Measurements from ENCODE around the gene POMT1. TPM values are rescaled to one million over a fixed set of nuclear protein-coding genes. Genes with fewer than 3 reads are reported as not detected.

POMT1 gene
- total RNA-seq, 2 donors from 2014 or later = 47.3 to 52.1 TPM

GRCh38 chr9:131516100-131516499 is 13.4 kb downstream of the POMT1 start:
- Mint-ChIP-seq H3K4me3 (no peak overlapping the region), H3K4me1 (ENCODE audit: low read depth) (no peaks in the 10 kb centered on the region), H3K27me3 (ENCODE audit: low read depth) (no peaks in the 10 kb centered on the region), H3K36me3 (ENCODE audit: insufficient read depth in 2 of 2) (peaks cover 5 to 17% of the 10 kb centered on the region in 2 donors), H3K9me3 (no peaks in the 10 kb centered on the region), H3K27ac (no peak overlapping the region)
- no peak for ATAC-seq (replicated peaks in 1 of 2)
- no peak for DNase-seq

DNA sequence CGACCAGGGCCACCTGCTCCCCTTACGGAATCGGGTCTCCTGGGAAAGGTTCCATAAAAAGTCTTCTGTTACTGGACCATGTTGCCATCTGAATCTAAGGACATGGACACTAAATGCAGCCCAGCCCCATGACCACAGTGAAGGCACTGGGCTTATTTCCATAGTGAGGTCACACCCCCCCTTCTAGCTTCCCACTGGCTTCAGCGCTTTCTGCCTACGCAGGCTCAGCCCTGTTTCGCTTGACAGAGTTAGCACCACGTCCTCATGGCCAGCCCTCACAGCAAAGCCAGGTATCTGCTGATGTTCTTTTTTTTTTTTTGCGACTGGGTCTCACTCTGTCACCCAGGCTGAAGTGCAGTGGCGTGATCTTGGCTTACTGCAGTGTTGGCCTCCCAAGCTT is 14.2 kb downstream of the POMT1 start:
- Mint-ChIP-seq H3K9me3 (no peaks in the 10 kb centered on the region), H3K4me1 (ENCODE audit: low read depth) (no peaks in the 10 kb centered on the region), H3K27me3 (ENCODE audit: low read depth) (no peaks in the 10 kb centered on the region), H3K27ac (no peak overlapping the region), H3K36me3 (ENCODE audit: insufficient read depth in 2 of 2) (peaks cover 5 to 17% of the 10 kb centered on the region in 2 donors), H3K4me3 (no peak overlapping the region)
- ATAC-seq (replicated peaks in 1 of 2) (no peak), DNase-seq (no peak)

DNA sequence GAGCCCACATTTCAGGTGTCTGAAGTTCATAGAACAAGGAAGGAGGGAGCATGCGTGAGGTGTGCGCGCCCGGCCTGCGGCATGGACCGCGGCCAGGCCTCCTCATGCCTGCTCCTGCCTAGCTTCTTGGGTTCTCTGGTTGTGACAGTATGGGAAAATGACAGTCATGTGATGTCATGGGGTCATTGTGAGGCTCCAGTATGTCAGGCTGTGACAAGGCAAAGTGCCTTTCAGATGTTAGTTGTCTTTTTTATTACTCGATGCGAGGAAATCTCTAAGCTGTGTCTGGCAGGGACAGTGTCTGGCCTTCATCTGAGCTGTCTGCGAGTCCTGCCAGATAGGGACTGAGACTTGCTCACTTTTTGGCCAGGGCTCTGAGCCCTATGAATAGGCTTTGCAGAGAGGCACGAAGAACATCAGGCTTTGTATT is 15.1 kb downstream of the POMT1 start:
- peaks cover 5 to 12% of the 10 kb centered on the region in 2 donors for H3K36me3 Mint-ChIP-seq (ENCODE audit: insufficient read depth in 2 of 2)
- H3K9me3 Mint-ChIP-seq = no peaks in the 10 kb centered on the region

GRCh38 chr9:131518553-131518952 is 15.8 kb downstream of the POMT1 start:
- no peaks in the 10 kb centered on the region for H3K27me3 Mint-ChIP-seq (ENCODE audit: low read depth)
- no peaks in the 10 kb centered on the region for H3K4me1 Mint-ChIP-seq (ENCODE audit: low read depth)
- H3K4me3 Mint-ChIP-seq = no peak overlapping the region
- H3K9me3 Mint-ChIP-seq = no peaks in the 10 kb centered on the region
- H3K36me3 Mint-ChIP-seq (ENCODE audit: insufficient read depth in 2 of 2) = peaks cover 5 to 12% of the 10 kb centered on the region in 2 donors
- ATAC-seq (replicated peaks in 1 of 2) = no peak
- no peak for DNase-seq
- no peak overlapping the region for H3K27ac Mint-ChIP-seq

More for the DNA sequence above, 15.1 kb downstream of the POMT1 start:
- DNase-seq (no peak), ATAC-seq (replicated peaks in 1 of 2) (no peak)
- no peaks in the 10 kb centered on the region for H3K4me1 Mint-ChIP-seq (ENCODE audit: low read depth)
- H3K27me3 Mint-ChIP-seq (ENCODE audit: low read depth) = no peaks in the 10 kb centered on the region
- H3K27ac Mint-ChIP-seq = no peak overlapping the region
- no peak overlapping the region for H3K4me3 Mint-ChIP-seq

- no peak for ATAC-seq (replicated peaks in 1 of 2)
- no peak overlapping the region for H3K27ac Mint-ChIP-seq
- H3K9me3 Mint-ChIP-seq = no peaks in the 10 kb centered on the region
These were observed 17.8 kb downstream of the POMT1 start for GRCh38 chr9:131520503-131520902.

DNA sequence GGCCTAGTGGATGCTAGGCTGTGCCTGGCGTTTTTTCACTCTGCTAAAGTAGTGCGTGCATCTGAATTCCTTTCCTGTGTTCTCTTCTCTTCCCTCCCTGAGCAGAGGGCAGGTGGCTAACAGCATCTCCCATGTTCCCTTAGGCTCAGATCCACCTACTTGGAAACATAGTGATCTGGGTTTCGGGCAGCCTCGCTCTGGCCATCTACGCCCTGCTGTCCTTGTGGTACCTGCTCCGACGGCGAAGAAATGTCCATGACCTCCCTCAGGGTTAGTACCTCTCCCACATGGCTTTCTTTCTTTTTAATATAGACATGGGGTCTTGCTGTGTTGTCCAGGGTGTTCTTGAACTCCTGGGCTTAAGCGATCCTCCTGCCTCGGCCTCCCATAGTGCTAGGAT is 18.5 kb downstream of the POMT1 start:
- Mint-ChIP-seq H3K4me3 (no peak overlapping the region), H3K36me3 (ENCODE audit: insufficient read depth in 2 of 2) (peaks cover 3 to 11% of the 10 kb centered on the region in 2 donors), H3K9me3 (no peaks in the 10 kb centered on the region), H3K27ac (peak overlapping the region; percentile 28), H3K4me1 (ENCODE audit: low read depth) (peaks cover 6% of the 10 kb centered on the region), H3K27me3 (ENCODE audit: low read depth) (no peaks in the 10 kb centered on the region)
- DNase-seq (no peak), ATAC-seq (replicated peaks in 1 of 2) (no peak)

More at GRCh38 chr9:131520503-131520902, 17.8 kb downstream of the POMT1 start:
- no peak for DNase-seq
- Mint-ChIP-seq H3K4me3 (no peak overlapping the region), H3K4me1 (ENCODE audit: low read depth) (peaks cover 6% of the 10 kb centered on the region), H3K27me3 (ENCODE audit: low read depth) (no peaks in the 10 kb centered on the region), H3K36me3 (ENCODE audit: insufficient read depth in 2 of 2) (peaks cover 3 to 11% of the 10 kb centered on the region in 2 donors)

DNA sequence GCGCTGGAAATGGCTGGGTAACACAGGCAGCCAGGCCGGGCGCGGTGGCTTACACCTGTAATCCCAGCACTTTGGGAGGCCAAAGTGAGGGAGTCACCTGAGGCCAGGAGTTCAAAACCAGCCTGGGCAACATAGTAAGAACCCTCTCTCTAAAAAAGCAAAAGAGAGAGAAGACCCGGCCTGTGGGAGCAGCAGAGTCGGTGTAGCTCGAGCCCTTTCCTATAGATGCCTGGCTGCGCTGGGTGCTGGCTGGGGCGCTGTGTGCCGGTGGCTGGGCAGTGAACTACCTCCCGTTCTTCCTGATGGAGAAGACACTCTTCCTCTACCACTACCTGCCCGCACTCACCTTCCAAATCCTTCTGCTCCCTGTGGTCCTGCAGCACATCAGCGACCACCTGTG is 19.1 kb downstream of the POMT1 start:
- no peak for ATAC-seq (replicated peaks in 1 of 2)
- Mint-ChIP-seq H3K27me3 (ENCODE audit: low read depth) (no peaks in the 10 kb centered on the region), H3K9me3 (no peaks in the 10 kb centered on the region), H3K27ac (no peak overlapping the region), H3K36me3 (ENCODE audit: insufficient read depth in 2 of 2) (peaks cover 3 to 11% of the 10 kb centered on the region in 2 donors), H3K4me1 (ENCODE audit: low read depth) (peaks cover 6% of the 10 kb centered on the region), H3K4me3 (no peak overlapping the region)
- DNase-seq = no peak

GRCh38 chr9:131522257-131523085 is 19.8 kb downstream of the POMT1 start:
- Mint-ChIP-seq H3K4me3 (no peak overlapping the region), H3K36me3 (ENCODE audit: insufficient read depth in 2 of 2) (peaks cover 3 to 11% of the 10 kb centered on the region in 2 donors), H3K27me3 (ENCODE audit: low read depth) (no peaks in the 10 kb centered on the region), H3K4me1 (ENCODE audit: low read depth) (peaks cover 6% of the 10 kb centered on the region), H3K27ac (peak overlapping the region; percentile 25), H3K9me3 (no peaks in the 10 kb centered on the region)
- DNase-seq (no peak), ATAC-seq (replicated peaks in 1 of 2) (no peak)

- H3K27me3 Mint-ChIP-seq (ENCODE audit: low read depth) = no peaks in the 10 kb centered on the region
- H3K36me3 Mint-ChIP-seq (ENCODE audit: insufficient read depth in 2 of 2) = peaks cover 3 to 11% of the 10 kb centered on the region in 2 donors
- DNase-seq = no peak
- ATAC-seq (replicated peaks in 1 of 2) = no peak
- no peaks in the 10 kb centered on the region for H3K9me3 Mint-ChIP-seq
- H3K4me1 Mint-ChIP-seq (ENCODE audit: low read depth) = peaks cover 6% of the 10 kb centered on the region
- H3K4me3 Mint-ChIP-seq = no peak overlapping the region
- H3K27ac Mint-ChIP-seq = peak overlapping the region; percentile 25
These were observed 20.3 kb downstream of the POMT1 start for GRCh38 chr9:131523086-131523388.

DNA sequence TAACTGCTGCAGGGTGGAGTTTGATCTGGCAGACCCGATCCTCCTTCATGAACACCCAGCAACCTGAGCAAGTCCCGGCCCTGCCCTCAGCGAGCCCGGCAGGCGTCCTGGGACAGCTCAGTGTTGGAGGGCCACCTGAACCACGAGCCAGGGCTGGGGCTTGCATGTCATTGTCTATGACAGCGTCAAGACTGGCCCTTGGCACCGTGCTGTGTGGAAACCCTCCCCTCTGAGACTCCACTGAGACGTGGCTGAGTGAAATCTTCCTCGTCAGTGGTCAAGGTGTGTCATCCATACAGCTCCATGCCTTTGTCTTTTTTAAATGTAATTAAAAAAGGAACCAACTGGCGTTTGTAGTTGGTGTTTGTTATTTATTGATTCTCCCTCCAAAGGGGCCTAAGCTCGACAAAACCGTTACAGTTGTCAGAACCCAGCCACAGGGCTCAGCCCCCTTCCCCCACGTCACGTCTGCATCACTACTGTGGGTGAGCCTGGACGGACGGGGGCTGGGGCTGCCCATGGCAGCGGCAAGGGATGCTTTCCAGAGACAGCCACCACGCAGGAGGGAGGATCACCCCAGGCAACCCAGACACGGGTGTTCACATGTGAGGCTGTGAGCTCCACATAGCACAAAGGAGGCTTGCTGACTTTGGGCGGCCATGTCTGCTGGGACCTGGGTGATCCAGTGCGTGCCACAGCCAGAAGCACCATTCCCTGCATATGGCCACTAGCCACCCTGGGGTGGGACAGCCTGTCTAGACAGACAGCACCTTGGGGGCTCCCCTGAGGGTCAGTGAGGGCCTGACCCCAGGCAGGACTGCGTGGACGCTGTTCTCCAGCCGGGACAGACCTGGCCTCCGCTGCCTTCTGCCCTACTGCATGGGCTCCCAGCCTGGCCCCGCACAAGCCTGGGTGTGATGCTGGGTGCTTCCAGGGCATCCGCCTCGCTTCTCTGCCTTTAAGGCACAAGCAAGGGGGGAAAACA is 21.0 kb downstream of the POMT1 start:
- H3K36me3 Mint-ChIP-seq (ENCODE audit: insufficient read depth in 2 of 2) = peaks cover 3 to 8% of the 10 kb centered on the region in 2 donors
- H3K27me3 Mint-ChIP-seq (ENCODE audit: low read depth) = no peaks in the 10 kb centered on the region
- peak in 1 of 2 donors; percentile 13 for ATAC-seq (replicated peaks in 1 of 2)
- H3K4me1 Mint-ChIP-seq (ENCODE audit: low read depth) = peaks cover 6% of the 10 kb centered on the region
- no peaks in the 10 kb centered on the region for H3K9me3 Mint-ChIP-seq
- DNase-seq = no peak
- no peak overlapping the region for H3K27ac Mint-ChIP-seq
- no peak overlapping the region for H3K4me3 Mint-ChIP-seq

- H3K27me3 Mint-ChIP-seq (ENCODE audit: low read depth) = no peaks in the 10 kb centered on the region
- DNase-seq (no peak), ATAC-seq (replicated peaks in 1 of 2) (peak in 1 of 2 donors; percentile 2)
- no peak overlapping the region for H3K4me3 Mint-ChIP-seq
- H3K27ac Mint-ChIP-seq = no peak overlapping the region
- no peaks in the 10 kb centered on the region for H3K9me3 Mint-ChIP-seq
- H3K4me1 Mint-ChIP-seq (ENCODE audit: low read depth) = peaks cover 7% of the 10 kb centered on the region
- H3K36me3 Mint-ChIP-seq (ENCODE audit: insufficient read depth in 2 of 2) = peaks cover 0 to 6% of the 10 kb centered on the region in 2 donors
These were observed 22.1 kb downstream of the POMT1 start for GRCh38 chr9:131524665-131525315.

DNA sequence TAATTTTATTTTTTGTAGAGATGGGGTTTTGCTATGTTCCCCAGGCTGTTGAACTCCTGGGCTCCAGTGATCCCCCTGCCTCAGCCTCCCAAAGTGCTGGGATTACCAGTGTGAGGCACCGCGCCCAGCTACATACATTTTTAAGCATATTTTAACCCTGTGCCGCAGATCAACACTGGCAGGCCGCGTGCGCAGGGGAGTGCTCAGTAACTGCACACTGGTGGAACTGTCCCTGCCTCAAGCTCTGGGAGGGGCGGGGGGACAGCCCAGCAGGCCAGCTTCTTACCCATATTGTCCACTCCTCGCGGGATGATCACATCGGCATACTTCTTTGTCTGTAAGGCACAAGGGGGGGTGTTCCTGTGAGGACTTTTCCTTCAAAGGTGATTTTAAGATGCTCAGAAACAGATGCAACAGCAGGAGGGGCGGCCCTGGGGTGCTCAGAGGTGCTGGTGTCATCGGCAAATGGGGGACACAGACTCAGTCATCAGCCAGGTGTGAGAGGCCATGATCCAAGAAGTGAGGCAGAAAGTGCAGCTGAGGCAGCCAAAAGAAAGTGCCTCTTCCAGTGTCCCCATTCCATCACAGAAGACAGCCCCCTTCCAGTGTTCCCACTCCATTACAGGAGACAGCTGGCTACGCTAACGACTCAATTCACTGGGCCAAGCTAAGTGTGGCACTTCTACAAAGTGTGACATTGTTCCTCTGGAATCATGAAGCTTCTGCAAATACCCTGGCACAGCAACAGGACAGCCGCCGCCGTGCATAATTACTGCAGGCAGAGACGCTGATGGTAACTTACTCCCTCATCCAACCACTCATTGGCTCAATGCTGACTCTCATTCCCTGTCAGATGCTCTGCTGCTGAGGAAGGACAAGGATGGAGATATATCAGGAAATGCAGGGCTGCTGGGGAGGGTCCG is 23.2 kb downstream of the POMT1 start:
- ATAC-seq (replicated peaks in 1 of 2) (no peak), DNase-seq (no peak)
- H3K4me3 Mint-ChIP-seq = no peak overlapping the region
- H3K27me3 Mint-ChIP-seq (ENCODE audit: low read depth) = no peaks in the 10 kb centered on the region
- peaks cover 13% of the 10 kb centered on the region for H3K4me1 Mint-ChIP-seq (ENCODE audit: low read depth)
- H3K36me3 Mint-ChIP-seq (ENCODE audit: insufficient read depth in 2 of 2) = peaks cover 0 to 4% of the 10 kb centered on the region in 2 donors
- H3K9me3 Mint-ChIP-seq = no peaks in the 10 kb centered on the region
- H3K27ac Mint-ChIP-seq = no peak overlapping the region
